ENCODE data around the gene SP1. TPM values are rescaled to one million over a fixed set of nuclear protein-coding genes. Genes with fewer than 3 reads are reported as not detected.

SP1 gene
- total RNA-seq, 1 experiment from 2014 or later = 96.8 TPM

- TF ChIP-seq CBX3 (IDR thresholded peaks at IDR 0.05; ENCODE audit: low read depth) (peak; percentile 89), SIN3A (IDR thresholded peaks at IDR 0.05; ENCODE audit: low read depth) (peak; percentile 63; the same call in 1 of the 2 replicates), ZBTB33 (IDR thresholded peaks at IDR 0.05; ENCODE audit: extremely low read depth, insufficient replicate concordance, low read length) (peak; percentile 23), YY1 (IDR thresholded peaks at IDR 0.05; ENCODE audit: extremely low read depth, insufficient replicate concordance, low read depth, low read length) (peak; percentile 26), FOSL1 (IDR thresholded peaks at IDR 0.05; ENCODE audit: low read depth) (peak; percentile 88), POLR2AphosphoS5 (IDR thresholded peaks at IDR 0.05; ENCODE audit: low read depth, low read length) (peak; percentile 30; the same call in 1 of the 2 replicates), ZFX (IDR thresholded peaks at IDR 0.05) (no peak), ELF1 (IDR thresholded peaks at IDR 0.05; ENCODE audit: borderline replicate concordance, low read depth) (no peak), ATF3 (IDR thresholded peaks at IDR 0.05) (no peak), CTCF (IDR thresholded peaks at IDR 0.05 in 2 of 3, conservative IDR thresholded peaks at IDR 0.05 in 1 of 3; ENCODE audit: borderline replicate concordance in 1 of 3, insufficient read depth in 1 of 3, low read depth in 2 of 3, low read length in 2 of 3) (no peak), TCF7L2 (IDR thresholded peaks at IDR 0.05; ENCODE audit: borderline replicate concordance, extremely low read depth, insufficient read depth, insufficient read length) (no peak), SP1 (IDR thresholded peaks at IDR 0.05; ENCODE audit: low read depth) (peak; percentile 73), JUND (IDR thresholded peaks at IDR 0.05) (peak; percentile 91), MAX (IDR thresholded peaks at IDR 0.05) (peak; percentile 93)
- no peak overlapping the region for H2AFZ ChIP-seq (ENCODE audit: low read depth, low read length, poor library complexity, severe bottlenecking)
- H3K9ac ChIP-seq (ENCODE audit: low read length) = peak overlapping the region; percentile 23
- peak; percentile 80 for DNase-seq (ENCODE audit: low read depth, low spot score)
- no TSS peak for BruUV-seq (replicated peaks)
- ChIA-PET CTCF (interaction anchor here (1.3 to 1.8 kb wide), 2 partner anchors 76 to 107 kb away, joined by 6 to 7 read pairs; partner anchors contain the start of gene AAAS), RAD21 (ENCODE audit: low non-redundant PET in 1 of 2, low total read pairs in 2 of 2, uncharacterized antibody in 2 of 2, unreplicated experiment in 2 of 2) (no interaction called here), POLR2A (interaction anchor here (1.0 to 1.5 kb wide), 4 partner anchors 9 to 76 kb away, joined by 3 to 13 read pairs (median 4); partner anchors contain the start of genes PRR13 and SP1)
- peak overlapping the region; percentile 50 for H3K4me2 ChIP-seq (ENCODE audit: low read length)
- ATAC-seq = peak; percentile 96
- H3K36me3 ChIP-seq (ENCODE audit: control insufficient read depth in 1 of 2, insufficient read depth in 2 of 2, low read length in 2 of 2) = no peaks in the 10 kb centered on the region
- no peak overlapping the region for H3K4me3 ChIP-seq (replicated peaks in 1 of 2; ENCODE audit: low read depth in 1 of 2, low read length in 2 of 2)
- H3K27me3 ChIP-seq (ENCODE audit: insufficient read depth, low read length) = no peaks in the 10 kb centered on the region
- no peaks in the 10 kb centered on the region for H4K20me1 ChIP-seq (ENCODE audit: insufficient read depth)
- peaks cover 5 to 20% of the 10 kb centered on the region in 2 experiments for H3K4me1 ChIP-seq (ENCODE audit: control insufficient read depth in 1 of 2, insufficient read depth in 2 of 2, low read length in 2 of 2)
- intact Hi-C loops (cut with micrococcal nuclease) = no loop called here
- H3K27ac ChIP-seq (ENCODE audit: low read depth, low read length) = no peak overlapping the region
- H3K9me3 ChIP-seq (ENCODE audit: control insufficient read depth in 1 of 2, insufficient read depth in 1 of 2, low read depth in 1 of 2, low read length in 2 of 2) = no peaks in the 10 kb centered on the region
- no peaks in the 10 kb centered on the region for H3K9me2 ChIP-seq (ENCODE audit: insufficient read depth)
- no peaks in the 10 kb centered on the region for H3K79me2 ChIP-seq (ENCODE audit: insufficient read depth, low read length)
Observed at GRCh38 chr12:53427905-53428594, 48.1 kb downstream of the SP1 start.
